ACC112 (cell line): Measurements from ENCODE around the gene TAF3.

Experiments used
- H2AFZ ChIP-seq: fragments of 200-600 bp; sonication (generic); one replicate; pipeline ENCODE4 v1.6.0; 2017; ENCODE audit warnings: antibody characterized with exemption, low read length; ENCODE audit not compliant: unreplicated experiment
- H3K27ac ChIP-seq: fragments of 200-600 bp; sonication (generic); 2 replicates; pipeline ENCODE4 v1.5.1; 2014; ENCODE audit warnings: low read depth, mild to moderate bottlenecking, antibody characterized with exemption, low read length, moderate library complexity
- H3K27me3 ChIP-seq: fragments of 200-600 bp; sonication (generic); 2 replicates; pipeline ENCODE4 v1.6.1; 2014; ENCODE audit warnings: mild to moderate bottlenecking, antibody characterized with exemption, low read length, moderate library complexity, mixed read lengths; ENCODE audit not compliant: insufficient read depth
- H3K36me3 ChIP-seq: fragments of 200-600 bp; sonication (generic); 2 replicates; pipeline ENCODE4 v1.6.1; 2016; ENCODE audit warnings: mild to moderate bottlenecking, antibody characterized with exemption, low read length, moderate library complexity, mixed read lengths; ENCODE audit not compliant: insufficient read depth
- H3K4me1 ChIP-seq: fragments of 200-600 bp; sonication (generic); one replicate; pipeline ENCODE4 v1.6.1; 2016; ENCODE audit warnings: low read length, mixed read lengths; ENCODE audit not compliant: insufficient read depth, unreplicated experiment, control insufficient read depth
- H3K4me3 ChIP-seq: fragments of 200-600 bp; sonication (generic); 2 replicates; pipeline ENCODE4 v1.5.1; 2014; ENCODE audit warnings: mild to moderate bottlenecking, low read depth, low read length
- H3K79me2 ChIP-seq: fragments of 200-600 bp; sonication (generic); one replicate; pipeline ENCODE4 v1.6.0; 2016; ENCODE audit warnings: low read length; ENCODE audit not compliant: control insufficient read depth, unreplicated experiment, insufficient read depth

Gene TAF3

DNA sequence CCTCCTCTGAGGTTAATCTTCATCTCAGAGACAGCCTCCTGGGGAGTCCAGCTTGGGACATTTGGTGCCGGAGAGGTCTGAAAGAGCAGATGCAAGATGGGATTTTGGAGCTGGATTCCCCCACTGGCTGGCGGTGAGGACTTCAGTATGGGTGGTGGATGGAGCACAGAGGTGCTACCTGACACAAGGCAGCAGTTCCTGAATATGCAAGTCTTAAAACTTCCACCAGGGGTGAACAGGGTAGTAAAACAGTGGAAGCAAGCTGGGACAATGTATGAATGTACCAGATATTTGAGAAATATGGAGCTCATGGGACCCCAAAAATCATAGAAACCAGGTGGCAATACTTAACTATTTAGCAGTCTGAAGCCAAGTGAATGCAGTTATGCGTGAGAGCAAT, 4.8 kb upstream of the TAF3 start:
- Histone ChIP-seq H2AFZ (no peak overlapping the region), H3K79me2 (peaks cover 1% of the 10 kb centered on the region), H3K4me3 (no peak overlapping the region), H3K27ac (no peak overlapping the region), H3K4me1 (no peaks in the 10 kb centered on the region), H3K36me3 (no peaks in the 10 kb centered on the region), H3K27me3 (peaks cover 9% of the 10 kb centered on the region; the same call in 1 of the 2 replicates)

DNA sequence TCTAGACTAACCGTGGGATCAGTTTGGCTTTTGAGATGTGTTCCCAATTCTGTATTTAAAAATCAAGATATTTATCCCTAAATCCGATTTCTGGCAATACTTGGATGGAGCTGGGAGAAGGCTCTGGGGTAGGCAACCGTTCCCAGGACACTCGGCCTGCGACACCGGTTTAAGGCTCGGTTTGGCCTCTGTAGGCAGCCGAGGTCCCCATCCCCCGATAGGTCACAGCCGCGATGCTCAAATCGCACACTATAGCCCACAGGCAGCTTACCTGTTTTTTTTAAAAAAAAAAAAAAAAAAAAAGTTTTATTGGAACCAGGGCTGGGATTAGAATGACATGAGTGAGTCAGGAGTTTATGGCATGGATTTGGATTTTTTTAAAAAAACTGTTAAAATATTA, 729 bp upstream of the TAF3 start:
- peaks cover 9% of the 10 kb centered on the region; the same call in 1 of the 2 replicates for H3K27me3 ChIP-seq
- no peak overlapping the region for H3K27ac ChIP-seq
- no peaks in the 10 kb centered on the region for H3K36me3 ChIP-seq
- H3K4me1 ChIP-seq = peaks cover 7% of the 10 kb centered on the region
- peak overlapping the region; percentile 96 for H3K4me3 ChIP-seq
- peaks cover 28% of the 10 kb centered on the region for H3K79me2 ChIP-seq
- peak overlapping the region; percentile 88 for H2AFZ ChIP-seq

DNA sequence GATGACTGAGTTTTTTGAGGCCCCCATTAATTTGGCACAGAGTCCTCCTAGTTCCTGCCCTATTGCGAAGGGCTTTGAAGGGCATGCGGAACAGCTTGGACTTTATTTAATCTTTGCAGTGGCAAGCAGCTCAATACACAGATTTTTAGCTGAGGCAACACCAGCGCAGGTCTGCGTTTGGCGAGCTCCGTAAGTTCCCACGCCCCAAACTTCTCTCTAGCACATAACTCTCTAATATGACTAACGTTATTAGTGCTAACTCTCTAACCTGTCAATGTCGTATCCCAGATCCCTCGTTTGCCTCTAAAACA, 366 bp upstream of the TAF3 start:
- Histone ChIP-seq H3K4me1 (peaks cover 7% of the 10 kb centered on the region), H3K36me3 (no peaks in the 10 kb centered on the region), H3K4me3 (peak overlapping the region; percentile 96), H2AFZ (peak overlapping the region; percentile 88), H3K27ac (no peak overlapping the region), H3K79me2 (peaks cover 28% of the 10 kb centered on the region), H3K27me3 (peaks cover 9% of the 10 kb centered on the region; the same call in 1 of the 2 replicates)

DNA sequence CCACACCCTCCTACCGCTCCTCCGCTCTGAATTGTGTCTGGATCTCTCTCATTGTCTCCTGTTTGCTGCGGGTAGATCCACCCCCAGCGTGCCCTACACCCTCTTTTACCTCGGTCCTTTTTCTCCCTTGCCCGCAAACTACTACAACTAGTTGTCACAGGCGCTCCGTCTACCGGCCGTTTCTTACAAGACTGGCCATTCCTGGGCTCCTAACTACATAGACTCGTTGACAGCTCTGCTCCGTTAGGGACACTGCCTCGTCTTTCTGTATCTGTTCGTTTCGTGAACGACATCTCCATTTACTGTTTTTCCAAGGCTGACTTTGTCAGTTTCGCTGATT, 786 bp downstream of the TAF3 start:
- peaks cover 7% of the 10 kb centered on the region for H3K4me1 ChIP-seq
- H3K79me2 ChIP-seq = peaks cover 28% of the 10 kb centered on the region
- peaks cover 9% of the 10 kb centered on the region; the same call in 1 of the 2 replicates for H3K27me3 ChIP-seq
- H3K4me3 ChIP-seq = peak overlapping the region; percentile 96
- H3K36me3 ChIP-seq = no peaks in the 10 kb centered on the region
- peak overlapping the region; percentile 89 for H2AFZ ChIP-seq
- H3K27ac ChIP-seq = no peak overlapping the region

DNA sequence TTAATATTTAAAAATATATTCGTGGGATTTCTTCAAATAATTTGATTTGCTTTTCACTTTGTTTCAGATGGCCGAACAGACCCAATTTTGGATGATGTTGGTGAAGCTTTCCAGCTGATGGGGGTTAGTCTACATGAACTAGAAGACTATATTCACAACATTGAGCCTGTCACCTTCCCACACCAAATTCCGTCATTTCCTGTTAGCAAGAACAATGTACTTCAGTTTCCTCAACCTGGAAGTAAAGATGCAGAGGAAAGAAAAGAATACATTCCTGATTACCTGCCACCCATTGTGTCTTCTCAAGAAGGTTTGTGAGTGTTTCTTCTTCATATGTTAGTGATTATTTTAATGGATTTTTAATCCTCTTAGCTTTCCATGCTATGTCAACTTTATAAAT, 5.9 kb downstream of the TAF3 start:
- Histone ChIP-seq H3K79me2 (peaks cover 25% of the 10 kb centered on the region), H2AFZ (no peak overlapping the region), H3K27me3 (no peaks in the 10 kb centered on the region), H3K4me1 (peaks cover 7% of the 10 kb centered on the region), H3K27ac (no peak overlapping the region), H3K4me3 (no peak overlapping the region), H3K36me3 (peaks cover 20% of the 10 kb centered on the region)

DNA sequence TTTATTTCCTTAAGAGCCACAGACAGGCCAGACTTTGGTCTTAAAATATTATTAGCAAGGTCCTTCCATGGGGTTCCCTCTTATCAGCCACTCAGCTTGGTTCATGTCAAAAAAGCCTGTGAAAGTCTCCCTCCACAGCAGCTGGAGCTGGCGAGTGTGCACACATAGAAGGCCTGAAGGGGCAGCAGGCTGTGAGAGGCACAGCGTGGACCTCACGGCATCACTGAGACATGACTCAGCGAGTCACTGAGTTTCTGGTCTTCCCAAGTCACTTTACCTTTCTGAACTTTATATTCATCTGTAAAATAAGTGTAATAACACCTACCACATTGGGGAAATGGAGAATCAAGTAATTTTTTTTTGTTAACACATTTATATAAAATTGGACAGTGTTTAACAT, 8.7 kb downstream of the TAF3 start:
- Histone ChIP-seq H3K4me3 (no peak overlapping the region), H2AFZ (no peak overlapping the region), H3K4me1 (no peaks in the 10 kb centered on the region), H3K79me2 (peaks cover 6% of the 10 kb centered on the region), H3K27me3 (no peaks in the 10 kb centered on the region), H3K36me3 (peaks cover 20% of the 10 kb centered on the region), H3K27ac (no peak overlapping the region)

DNA sequence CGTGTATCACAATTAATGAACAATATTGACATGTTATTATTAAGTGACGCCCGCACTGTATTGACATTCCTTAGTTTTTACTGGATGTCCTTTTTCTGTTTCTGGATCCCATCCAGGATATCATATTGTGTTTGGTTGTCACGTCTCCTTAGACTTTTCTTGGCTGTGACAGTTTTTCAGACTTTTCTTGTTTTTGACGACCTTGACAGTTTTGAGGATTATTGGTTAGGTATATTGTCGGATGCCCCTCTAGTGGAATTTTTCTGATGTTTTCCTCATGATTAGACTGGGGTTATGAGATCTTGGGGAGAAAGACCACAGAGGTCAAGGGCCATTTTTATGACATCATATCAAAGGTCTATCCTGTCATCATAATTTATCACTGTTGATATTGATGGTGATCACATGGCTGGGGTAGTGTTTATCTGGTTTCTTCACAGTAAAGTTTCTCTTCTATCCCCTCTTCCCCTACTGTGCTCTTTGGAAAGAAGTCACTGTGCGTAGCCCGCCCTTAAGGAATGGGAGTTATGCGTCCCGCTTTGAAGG, 11.1 kb downstream of the TAF3 start:
- Histone ChIP-seq H3K27me3 (no peaks in the 10 kb centered on the region), H3K79me2 (peaks cover 10% of the 10 kb centered on the region), H3K27ac (no peak overlapping the region), H3K4me3 (no peak overlapping the region), H3K4me1 (no peaks in the 10 kb centered on the region), H2AFZ (no peak overlapping the region), H3K36me3 (peaks cover 18% of the 10 kb centered on the region)

DNA sequence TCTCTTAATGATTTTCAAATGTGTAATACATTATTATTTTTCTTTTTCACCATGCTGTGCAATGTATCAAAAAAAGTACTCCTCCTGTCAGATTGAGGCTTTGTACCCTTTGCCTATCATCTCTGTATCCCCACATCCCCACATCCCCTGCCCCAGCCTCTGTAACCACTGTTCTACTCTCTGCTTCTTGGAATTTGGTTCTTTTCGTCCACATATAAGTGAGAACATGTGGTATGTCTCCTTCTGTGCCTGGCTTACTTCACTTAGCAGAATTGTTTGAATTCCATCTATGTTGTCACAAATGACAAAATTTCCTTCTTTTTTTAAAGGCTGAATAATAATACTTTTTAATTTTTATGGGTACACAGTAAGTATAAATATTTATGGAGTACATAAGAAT, 13.8 kb downstream of the TAF3 start:
- Histone ChIP-seq H3K36me3 (no peaks in the 10 kb centered on the region), H3K27me3 (no peaks in the 10 kb centered on the region), H3K4me1 (no peaks in the 10 kb centered on the region), H3K4me3 (no peak overlapping the region), H3K79me2 (peaks cover 13% of the 10 kb centered on the region), H2AFZ (no peak overlapping the region), H3K27ac (no peak overlapping the region)

DNA sequence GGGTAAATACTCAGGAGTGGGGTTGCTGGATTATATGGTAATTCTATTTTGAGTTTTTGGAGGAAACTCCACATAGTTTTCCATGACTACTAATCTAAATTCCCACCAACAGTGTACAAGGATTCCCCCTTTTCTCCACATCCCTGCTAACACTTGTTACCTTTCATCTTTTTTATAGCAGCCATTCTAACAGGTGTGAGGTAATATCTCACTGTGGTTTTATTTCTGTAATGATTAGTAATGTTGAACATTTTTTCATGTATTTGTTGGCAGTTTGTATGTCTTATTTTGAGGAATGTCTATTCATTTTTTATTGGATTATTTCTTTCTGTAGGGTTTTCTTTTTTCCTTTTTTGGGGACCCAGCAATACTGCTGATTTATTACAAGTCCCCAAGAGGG, 14.9 kb downstream of the TAF3 start:
- no peak overlapping the region for H3K4me3 ChIP-seq
- no peak overlapping the region for H2AFZ ChIP-seq
- H3K4me1 ChIP-seq = no peaks in the 10 kb centered on the region
- no peaks in the 10 kb centered on the region for H3K36me3 ChIP-seq
- peaks cover 10% of the 10 kb centered on the region for H3K79me2 ChIP-seq
- H3K27me3 ChIP-seq = no peaks in the 10 kb centered on the region
- H3K27ac ChIP-seq = no peak overlapping the region

DNA sequence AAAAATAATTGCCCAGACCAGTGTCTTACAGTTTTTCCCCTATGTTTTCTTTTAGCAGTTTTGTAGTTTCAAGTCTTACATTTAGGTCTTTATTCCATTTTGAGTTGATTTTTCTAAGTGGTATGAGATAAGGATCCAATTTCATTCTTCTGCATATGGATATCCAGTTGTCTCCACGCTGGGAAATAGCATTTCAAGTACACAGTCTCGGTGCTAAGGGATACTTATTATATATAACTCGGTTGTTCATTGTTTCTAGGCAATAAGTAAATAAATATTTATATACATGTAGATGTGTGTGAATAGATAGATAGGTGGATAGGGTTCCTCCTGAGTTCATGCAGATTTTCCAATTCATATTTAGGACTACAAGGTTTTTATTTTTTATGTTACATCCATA, 16.0 kb downstream of the TAF3 start:
- no peak overlapping the region for H3K27ac ChIP-seq
- no peaks in the 10 kb centered on the region for H3K27me3 ChIP-seq
- H3K79me2 ChIP-seq = peaks cover 7% of the 10 kb centered on the region
- H3K4me1 ChIP-seq = no peaks in the 10 kb centered on the region
- H3K36me3 ChIP-seq = no peaks in the 10 kb centered on the region
- no peak overlapping the region for H2AFZ ChIP-seq
- H3K4me3 ChIP-seq = no peak overlapping the region

DNA sequence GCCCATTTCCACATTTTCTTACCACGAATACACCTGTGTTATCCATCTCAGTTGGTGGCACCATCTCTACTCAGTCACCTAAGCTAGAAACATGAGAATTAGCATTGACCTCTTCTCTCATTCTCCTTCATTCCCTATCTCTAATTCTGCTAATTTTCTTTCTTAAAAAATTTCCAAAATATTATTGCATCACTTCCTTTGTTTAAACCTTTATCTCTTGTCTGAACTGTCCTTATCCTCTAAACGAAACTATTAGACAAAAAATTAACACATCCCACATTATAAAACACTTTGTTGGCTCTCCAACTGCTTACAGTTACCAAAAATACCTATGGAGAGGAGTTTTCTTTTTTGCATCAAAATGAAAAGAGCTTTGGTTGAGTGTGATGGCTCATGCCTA, 18.3 kb downstream of the TAF3 start:
- Histone ChIP-seq H3K4me3 (no peak overlapping the region), H3K27ac (no peak overlapping the region), H3K79me2 (peaks cover 7% of the 10 kb centered on the region), H3K36me3 (no peaks in the 10 kb centered on the region), H2AFZ (no peak overlapping the region), H3K4me1 (no peaks in the 10 kb centered on the region), H3K27me3 (no peaks in the 10 kb centered on the region)
